ENCODE data around the gene YES1.

DNA sequence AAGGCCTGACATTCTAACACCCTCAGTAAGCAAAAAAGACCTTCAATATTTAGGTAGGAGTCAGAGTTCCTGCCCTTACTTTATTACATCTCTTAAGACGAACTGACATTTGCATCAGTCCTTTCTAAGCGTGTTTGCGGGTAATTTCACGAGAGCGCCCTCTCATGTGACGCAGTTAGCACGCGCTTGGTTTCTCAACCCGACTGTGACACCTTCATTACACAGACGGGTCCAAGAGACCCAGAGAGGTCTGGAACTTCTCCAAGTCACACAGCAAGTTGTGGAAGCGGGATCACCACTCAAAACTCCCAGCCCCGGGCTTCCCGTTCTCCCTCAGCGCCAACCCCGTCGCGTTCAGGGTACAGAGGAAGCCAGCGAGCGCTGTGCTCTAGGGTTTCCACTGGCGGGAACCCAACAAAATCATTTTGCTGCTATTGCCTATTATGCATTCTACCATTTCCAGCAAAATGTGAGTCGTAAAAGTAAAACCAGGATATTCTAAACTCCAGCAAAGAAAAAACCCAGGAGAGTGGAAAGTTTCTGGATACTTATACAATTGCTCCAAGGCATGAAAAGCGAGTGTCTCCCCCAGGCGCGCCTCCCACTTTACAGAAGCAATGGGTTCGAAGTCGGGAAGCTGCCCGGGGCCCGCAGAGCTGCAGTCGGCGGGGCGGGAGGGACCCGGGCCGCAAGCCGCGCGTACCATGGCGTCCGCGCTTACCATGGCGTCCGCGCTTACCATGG is 100.2 kb downstream of the YES1 start:
- TF ChIP-seq, protein P1, sequence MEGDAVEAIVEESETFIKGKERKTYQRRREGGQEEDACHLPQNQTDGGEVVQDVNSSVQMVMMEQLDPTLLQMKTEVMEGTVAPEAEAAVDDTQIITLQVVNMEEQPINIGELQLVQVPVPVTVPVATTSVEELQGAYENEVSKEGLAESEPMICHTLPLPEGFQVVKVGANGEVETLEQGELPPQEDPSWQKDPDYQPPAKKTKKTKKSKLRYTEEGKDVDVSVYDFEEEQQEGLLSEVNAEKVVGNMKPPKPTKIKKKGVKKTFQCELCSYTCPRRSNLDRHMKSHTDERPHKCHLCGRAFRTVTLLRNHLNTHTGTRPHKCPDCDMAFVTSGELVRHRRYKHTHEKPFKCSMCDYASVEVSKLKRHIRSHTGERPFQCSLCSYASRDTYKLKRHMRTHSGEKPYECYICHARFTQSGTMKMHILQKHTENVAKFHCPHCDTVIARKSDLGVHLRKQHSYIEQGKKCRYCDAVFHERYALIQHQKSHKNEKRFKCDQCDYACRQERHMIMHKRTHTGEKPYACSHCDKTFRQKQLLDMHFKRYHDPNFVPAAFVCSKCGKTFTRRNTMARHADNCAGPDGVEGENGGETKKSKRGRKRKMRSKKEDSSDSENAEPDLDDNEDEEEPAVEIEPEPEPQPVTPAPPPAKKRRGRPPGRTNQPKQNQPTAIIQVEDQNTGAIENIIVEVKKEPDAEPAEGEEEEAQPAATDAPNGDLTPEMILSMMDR (IDR thresholded peaks at IDR 0.05; ENCODE audit: low read length): no peak
- TF ChIP-seq EZH2 (IDR thresholded peaks at IDR 0.05; ENCODE audit: borderline replicate concordance, low read length): no peak
